Hepatic stellate cell (primary cell): ENCODE results near the gene NEMP2.

Experiments used
- DNase-seq: peaks from one replicate; pipeline ENCODE4 v3.0.0; 2011; ENCODE audit warnings: low spot score

The NEMP2 gene, protein sequence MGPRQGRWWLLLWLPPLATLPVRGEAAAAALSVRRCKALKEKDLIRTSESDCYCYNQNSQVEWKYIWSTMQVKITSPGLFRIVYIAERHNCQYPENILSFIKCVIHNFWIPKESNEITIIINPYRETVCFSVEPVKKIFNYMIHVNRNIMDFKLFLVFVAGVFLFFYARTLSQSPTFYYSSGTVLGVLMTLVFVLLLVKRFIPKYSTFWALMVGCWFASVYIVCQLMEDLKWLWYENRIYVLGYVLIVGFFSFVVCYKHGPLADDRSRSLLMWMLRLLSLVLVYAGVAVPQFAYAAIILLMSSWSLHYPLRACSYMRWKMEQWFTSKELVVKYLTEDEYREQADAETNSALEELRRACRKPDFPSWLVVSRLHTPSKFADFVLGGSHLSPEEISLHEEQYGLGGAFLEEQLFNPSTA

DNA sequence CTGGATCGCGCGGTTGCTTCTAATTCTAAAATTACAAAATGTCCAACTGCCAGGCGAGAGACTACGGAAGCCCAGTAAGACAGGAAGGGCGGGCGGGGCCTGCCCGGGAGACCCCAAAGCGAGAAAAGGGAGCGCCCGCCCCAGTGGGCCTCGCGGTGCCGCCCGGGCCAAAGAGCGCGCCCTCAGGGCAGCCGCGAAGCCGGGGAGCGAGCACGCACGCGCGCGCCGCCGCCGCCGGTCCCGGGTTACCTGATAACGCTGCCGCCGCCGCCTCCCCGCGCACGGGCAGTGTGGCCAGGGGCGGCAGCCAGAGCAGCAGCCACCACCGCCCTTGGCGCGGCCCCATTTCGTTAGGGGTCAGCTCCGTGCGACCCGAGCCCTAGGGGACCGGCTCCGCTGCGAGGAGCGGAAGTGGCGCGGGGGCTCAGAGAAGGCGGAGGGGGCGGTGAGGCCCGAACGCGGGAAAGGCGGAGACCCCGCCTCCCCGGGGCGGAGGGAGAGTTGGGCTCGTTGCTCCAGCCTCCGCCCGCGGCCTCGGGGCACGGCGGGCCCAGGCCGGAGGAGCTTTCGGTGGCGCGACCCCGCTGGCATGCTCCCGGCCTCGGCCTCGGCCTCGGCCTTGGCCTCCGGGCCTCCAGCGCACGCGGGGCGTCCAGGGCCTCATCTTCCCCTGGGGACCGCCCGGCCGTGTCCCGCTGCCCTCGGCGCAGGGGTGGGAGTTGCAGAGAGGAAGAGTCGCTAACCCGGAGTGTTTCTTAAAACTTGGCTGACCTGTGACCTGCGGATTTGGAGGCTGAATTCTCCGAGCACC lies at the start of gene NEMP2:
NEMP2 (minus strand) TSS at position 413 of the 811 bp plus-strand sequence; CDS start at position 346, 67 bp downstream.
- DNase-seq, result peak; percentile 48

DNA sequence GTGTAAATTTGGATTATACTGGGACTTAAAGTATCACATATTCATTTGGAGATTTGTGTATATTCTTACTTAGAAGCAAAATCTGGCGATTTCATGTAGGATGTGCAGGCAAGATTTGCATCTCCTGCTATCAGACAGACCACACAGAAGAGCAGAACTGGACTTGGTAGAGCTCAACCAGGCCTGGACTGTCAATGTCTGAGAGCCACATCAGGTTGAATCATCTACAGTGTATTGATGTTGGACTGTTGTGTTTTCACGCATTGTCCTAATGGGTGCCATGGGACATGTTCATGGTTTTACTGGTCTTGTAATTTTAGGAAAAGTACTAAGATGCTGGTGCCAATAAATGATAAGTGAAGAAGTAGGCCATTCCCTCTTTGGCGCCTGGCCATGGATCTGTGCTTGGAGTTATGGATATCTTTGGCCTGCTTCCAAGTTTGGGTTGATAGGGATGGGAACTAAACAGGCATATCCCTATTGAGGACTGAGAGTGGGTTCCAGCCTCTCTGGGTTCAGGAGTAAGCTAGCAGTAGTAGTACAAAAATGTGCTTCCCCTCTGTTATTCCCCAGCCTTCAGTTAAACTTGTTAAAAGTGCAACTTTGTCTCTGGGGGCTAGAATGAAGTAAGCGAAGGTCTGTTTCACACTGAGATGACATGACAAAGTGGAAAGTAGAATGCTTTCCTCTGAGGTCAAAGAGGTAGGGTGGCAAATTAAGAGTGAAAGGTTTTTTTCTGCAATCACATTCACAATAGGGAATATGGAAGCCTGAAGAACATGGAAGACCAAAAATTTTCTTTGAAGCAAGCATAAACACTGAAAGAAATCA lies 49.2 kb upstream of the NEMP2 start:
- DNase-seq, result no peak

DNA sequence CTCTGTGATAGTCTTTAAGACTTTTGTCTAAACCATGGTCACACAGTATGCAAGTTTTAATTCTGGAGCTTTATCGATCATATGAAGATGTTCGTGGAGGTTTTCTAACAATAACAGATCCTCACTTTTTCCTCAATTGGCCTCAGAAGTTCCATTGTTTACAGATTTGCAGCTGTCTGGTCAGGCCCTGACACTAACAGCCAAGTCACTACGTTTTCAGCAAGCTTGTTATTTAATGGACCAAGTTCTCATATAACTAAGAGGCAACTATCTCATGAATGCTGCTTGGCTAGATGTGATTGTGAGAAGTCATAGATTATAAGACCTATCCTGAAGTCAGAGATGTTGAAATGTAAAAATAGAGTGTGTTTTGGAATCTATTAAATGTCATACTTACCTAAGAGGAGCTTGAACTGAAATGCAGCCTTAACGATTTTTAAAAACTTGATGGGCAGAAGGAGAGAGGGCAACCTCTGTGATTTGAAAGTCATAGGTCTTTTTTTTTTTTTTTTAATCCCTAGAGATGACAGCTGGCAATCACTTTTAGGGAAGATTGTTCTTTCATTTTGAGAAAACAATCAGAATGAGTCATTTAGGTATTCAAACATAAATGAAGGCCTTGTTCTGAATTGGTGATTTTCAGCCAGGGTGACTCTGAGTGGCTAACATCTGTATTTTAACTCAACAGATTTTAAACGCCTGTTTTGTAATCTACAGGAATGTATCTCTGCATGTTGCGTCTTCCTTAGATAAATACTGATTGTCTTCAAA lies 48.4 kb upstream of the NEMP2 start:
- no peak for DNase-seq

DNA sequence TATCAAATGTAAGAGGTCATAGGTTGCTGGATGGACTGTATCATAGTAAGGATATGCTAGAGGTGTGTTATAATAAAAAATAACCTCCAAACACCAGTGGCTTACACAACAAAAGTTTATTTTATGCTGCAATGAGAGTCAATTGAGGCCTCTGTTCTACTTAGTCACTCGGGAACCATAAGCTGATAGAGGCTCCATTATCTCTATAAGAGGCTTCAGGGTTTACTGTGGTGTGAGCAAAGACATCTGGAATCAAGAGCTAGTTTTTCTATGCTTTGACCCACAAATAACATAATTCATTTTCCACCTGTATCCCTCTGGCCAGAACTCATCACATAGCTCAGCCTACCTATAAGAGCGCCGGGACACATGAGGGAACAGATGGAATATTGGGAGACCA lies 47.5 kb upstream of the NEMP2 start:
- DNase-seq, result no peak

DNA sequence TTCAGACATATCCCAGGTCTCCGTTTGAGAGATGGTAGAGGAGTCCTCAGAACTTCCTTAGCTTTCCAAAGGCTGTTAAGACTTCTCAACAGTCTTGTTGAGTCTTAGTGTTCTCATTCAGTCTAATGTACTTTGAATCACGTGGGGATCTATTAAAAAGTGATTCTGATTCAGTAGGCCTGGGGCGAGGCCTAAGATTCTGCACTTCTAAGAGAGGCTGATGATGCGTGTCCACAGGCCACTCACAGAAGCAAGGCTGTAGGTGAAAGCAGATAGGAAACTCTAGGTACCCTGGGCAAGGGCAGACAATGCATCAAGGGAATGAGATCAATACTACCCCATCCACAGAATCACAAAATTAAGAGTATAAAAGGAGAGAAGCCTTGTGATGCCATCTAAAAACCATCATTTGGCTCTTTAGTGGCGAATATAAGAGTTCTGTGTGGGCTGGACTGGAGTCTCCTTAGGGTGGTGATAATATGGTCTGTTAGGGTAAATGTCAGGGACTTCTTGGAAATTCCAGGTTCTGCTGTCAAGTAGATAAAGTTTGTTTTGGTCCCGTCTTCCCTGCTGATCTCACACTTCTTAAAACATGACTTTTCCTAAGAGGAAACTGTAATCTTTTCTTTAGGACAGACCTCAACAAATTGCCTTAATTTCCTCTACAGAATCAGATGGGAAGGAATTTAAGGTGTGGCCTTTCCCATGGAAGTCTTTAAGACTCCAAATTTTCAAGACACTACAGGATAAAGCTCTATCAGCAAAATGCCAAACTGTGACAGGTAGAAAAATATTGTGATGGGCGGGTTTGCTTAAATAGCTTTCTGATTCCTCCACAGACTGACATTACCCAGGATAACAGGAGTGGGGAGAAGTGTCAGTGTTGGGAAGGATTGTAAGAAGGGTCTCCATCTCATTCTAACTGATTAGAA lies 45.7 kb upstream of the NEMP2 start:
- no peak for DNase-seq

DNA sequence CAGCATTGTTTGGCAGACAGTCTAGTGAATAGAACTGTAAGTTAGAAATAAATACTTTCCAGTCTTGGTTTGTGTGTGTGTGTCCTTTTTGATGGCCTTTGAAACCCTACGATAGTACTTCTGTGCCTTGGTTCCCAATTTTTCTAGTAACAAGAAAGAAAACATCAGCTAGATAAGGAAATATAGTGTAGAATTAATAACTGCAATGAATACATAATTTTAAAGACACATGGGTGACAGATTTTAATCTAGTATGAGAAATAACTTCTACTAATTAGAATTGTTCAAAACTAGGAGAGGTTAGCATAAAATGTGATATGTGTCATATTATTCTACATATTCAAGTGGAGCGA lies 44.5 kb upstream of the NEMP2 start:
- no peak for DNase-seq

DNA sequence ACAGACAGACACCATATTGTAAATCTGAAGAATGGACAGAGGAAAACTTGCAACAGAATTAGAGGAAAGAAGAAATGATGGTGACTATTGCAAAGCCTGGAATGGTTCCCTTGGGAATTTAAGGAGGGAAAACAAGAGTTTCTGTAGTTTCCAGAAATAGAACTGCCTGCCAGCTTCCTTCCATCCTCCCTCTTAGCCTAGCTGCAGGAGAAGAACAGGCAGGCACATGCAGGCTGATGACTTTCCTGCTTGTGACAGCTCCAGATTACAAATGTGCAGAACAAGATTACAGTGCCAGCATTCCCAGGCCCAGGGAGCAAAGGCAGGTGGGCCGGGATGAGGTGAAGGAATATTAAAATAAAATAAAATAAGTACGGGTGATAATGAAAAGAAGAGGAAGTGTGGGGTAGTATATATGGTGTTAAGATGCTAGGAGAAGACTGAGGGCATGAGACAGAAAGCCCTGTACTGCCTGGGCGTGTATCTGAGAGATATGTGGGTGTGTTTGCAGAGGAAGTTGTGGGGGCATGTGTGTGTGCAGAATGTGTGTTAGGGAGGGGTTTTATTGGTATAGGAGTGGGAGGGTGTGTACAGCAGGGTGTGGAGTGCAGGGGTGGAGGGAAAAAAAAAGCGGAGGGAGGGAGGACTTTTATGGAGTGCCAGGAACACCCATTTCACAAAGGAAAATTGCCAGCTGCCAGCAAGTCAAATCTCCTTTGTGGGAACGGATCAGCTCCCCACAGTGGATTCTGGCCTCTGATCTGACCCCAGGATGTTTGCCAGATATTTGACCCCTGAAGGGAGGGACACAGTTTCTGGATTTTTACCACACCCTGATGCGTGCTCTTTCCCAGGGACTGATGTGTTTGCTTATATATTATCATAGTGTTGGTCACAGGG lies 43.9 kb upstream of the NEMP2 start:
- DNase-seq, result peak; percentile 39

DNA sequence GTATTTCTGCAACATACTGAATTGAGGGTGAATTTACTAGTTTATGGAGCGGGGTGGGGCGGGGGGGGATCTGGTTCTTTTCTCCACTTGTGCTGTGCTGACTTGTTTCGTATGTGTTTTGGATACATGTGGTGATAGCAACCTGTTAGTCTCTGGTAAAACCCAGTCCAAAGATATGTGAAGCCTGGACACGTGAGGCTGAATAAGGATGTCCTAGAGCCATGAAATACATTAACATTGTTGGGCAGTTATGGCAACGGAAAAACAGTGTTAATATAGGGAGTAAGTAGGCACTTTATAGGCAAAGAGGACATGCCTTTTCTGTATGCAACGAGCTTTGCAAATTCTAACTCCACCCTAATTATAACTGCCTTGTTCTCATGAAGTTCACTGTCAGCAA lies 42.1 kb upstream of the NEMP2 start:
- peak; percentile 8 for DNase-seq

DNA sequence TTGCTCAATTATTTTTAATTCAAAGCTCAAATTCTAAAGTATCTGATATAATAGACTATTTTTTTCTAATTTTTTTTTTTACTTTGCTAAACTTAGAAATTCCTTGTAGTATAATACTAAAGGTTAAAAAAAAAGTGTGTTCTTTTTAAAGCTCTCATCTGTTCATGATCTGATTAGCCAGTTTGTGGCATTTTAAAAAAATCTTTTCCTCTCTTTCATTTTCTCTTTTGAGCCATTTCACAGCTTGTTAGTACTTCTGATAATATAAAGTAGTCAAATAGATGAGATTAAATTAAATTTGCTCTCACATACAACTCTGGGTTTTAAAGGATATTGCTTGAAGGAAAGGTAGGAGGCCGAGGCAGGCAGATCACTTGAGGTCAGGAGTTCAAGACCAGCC lies 40.7 kb upstream of the NEMP2 start:
- DNase-seq, result no peak

DNA sequence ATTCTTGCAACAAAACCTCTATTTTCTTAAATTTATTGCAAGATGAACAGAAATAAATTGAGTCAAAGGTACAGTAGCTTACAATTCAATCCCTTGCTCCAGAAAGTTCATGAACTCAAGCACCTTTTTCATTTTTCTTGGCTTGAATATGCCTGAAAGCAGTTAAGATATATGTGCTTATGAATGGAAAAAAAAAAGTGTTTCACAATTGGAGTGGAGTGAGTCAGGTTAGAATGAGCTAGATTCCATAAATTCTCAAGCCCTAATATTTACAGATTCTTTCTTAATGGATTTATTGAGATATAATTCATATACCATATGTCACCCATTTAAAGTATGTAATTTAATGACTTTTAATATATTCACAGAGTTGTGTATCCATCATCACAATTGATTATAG lies 39.6 kb upstream of the NEMP2 start:
- DNase-seq, result peak; percentile 11

DNA sequence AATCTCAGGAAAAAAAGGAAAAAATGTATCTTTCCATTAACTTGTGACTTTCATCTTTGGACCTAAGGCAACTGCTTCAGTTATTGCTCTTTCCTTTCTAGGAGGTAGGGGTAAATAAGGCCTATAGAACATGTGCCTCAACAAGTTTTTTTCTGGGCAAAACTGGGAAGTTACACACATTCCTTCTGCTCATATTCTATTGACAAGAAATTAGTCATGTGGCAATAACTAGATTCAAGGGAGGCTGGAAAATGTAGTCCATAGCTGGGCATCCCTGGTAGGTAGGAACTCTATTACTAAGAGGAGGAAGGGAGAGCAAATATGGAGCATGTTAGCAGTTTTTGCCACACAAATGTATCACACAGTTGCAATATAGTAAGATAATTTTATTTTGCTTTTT lies 37.7 kb upstream of the NEMP2 start:
- no peak for DNase-seq

DNA sequence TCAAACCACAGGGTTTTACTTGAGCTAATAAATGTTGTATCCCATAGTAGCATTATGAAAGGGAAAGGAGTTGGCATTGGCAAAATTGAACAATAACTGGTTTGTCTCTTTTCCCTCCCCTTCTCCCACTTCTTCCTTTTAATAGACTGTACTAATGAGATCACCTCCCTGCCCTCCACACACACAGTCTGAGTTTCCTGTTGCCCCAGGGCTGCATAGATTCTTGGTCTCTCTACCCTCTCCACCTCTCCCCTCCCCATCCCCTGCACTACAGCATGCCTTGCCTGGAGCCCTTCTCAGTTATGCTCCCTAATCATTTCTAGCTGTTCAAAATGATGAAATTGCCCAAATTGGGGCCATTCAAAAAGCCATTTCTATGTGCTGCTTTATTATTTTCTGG lies 37.2 kb upstream of the NEMP2 start:
- DNase-seq, result no peak

DNA sequence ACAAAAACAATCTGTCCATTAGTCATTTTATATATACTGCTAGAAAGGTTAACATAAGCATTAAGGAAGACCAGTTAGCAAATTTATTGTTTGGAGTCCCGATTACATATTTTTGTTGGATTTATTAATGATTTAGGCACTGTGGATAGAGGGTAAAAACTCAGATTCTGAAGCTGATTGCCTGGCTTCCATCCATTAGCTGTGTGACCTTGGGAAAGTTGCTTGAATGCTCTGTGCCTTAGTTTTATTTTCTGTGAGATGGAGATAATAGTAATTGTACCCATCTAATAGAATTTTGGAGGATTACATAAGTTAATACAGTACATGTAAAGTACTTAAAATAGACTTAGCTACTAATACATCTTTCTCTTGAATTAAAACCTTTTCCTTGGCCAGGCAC lies 36.3 kb upstream of the NEMP2 start:
- DNase-seq, result no peak

DNA sequence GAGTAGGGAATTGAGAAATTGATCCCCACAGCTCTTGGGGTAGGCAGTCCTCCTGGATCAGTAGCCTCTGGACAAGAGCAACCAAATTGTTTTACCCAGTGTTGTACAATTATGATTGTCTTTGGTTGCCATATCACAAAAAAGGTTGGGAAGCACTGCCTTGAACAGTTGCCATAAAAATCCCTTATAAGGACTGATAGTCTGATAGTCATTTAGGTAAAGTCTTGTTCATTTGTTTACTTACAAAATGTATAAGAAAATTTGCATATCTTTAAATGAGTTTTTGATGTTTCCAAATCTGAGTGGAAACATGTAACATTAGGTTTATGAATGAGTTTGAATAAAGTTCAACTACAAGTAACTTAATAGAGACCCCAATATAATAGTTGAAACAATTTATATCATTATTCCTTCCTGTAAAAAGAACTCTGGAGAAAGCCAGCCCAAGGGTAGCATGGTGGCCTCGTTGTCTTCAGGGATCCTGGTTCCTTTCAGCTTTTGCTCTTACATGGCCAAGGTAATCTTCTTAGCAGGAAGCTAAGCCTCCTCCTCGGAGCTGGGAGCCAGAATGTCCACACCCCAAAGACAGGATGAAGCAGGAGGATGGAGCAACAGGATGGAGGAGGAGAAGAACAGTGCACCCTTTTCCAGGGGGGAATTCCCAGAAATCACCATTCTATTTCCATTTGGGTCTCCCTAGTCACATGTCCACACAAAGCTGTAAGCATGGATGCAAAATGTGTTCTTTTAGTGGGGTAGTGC lies 35.7 kb upstream of the NEMP2 start:
- DNase-seq, result no peak

DNA sequence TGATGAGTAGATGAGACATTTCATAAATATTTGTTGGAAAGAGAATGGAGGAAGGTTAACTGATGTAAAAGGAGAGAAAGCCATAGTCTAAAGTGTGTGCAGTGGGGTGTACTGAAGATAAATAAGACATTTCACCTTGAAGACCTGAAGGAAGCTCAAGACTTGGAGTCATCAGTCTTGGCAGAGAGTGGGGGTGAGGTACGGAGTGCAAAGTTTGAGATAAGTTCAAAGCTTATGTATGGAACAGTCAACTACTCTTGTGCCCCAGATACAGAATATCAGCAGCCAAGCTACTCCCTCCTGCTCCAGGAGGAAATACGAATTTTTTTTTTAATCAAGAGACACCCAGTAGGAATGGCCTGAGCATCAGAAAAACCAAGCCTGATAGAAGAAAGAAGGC lies 30.3 kb upstream of the NEMP2 start:
- DNase-seq, result no peak

DNA sequence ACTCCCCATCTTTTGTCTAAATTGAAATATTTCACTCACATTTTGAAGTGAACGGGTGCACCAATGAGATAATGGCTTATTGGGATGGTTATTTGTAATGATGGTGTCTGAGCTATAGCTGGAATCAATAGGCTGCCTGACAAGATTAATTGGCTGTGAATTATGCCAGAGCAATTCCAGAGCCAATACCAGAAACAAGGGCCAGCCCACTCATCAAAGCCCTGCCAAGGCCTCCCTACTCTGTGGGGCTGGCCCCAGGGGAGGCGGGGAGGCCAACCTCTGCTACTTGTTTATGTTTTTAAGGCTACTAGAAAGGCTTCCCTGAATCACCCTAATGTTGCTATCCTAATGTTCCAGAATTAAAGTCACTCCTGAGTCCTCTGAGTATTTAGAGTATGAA lies 29.1 kb upstream of the NEMP2 start:
- DNase-seq, result no peak

DNA sequence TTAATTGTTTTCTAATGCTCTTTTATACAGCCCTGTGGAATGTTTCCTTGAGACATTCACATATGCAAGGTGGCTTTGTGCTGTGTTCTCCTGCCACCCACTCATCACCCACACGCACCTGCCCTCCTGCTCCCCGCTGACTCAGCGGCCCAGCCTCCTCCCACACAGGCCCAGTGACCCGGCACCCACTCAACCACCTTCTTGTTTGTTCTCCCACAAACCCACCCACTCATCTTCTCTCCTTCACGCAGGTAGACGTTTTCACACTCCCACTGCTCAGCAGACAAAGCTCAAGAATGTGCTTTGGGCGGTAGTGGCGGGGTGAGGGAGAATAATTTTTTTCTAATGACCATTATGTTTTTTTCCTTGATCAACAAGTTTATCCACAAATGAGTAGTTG lies 28.6 kb upstream of the NEMP2 start:
- no peak for DNase-seq

DNA sequence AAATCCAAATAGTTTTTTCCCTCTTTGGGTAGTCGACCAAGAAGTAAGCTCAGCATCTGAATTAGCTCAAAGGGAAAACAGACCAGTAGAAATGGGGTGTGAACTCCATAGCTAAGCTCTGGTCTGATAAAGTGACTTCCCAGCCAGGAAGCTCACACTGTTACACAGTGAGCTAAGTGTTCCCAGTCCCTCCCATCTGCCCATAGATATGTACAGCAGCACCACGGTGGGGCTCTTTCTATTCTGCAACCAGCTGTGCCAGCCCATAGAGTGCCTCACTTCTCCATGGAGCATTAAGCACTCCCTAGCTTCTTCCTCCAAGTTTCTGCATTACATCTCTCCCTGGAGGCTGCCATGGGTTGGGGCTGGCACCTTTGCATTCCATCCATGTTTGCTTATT lies 27.6 kb upstream of the NEMP2 start:
- no peak for DNase-seq

DNA sequence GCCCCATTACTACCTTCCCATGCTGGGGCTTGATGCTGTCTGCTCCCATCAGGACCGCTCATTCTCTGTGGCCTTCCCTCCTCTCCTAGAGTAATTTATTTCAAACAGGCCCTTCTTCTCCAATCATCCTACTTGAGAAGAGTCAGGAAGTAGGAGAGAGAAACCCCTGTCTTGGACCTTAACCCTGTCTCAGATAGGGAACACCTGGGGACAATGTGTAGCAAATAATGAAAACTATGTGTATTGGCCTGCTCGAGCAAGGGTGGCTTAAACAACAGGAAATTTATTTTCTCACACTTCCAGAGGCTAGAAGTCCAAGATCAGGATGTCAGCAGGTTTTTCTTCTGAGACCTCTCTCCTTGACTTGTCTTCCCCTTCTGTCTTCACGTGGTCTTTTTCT lies 26.6 kb upstream of the NEMP2 start:
- no peak for DNase-seq
